Measurements from ENCODE around the gene PARP6. TPM values are rescaled to one million over a fixed set of nuclear protein-coding genes. Genes with fewer than 3 reads are reported as not detected.

The PARP6 gene
- total and polyA plus RNA-seq, 2 experiments from 2014 or later: 29.7 to 36.0 TPM

DNA sequence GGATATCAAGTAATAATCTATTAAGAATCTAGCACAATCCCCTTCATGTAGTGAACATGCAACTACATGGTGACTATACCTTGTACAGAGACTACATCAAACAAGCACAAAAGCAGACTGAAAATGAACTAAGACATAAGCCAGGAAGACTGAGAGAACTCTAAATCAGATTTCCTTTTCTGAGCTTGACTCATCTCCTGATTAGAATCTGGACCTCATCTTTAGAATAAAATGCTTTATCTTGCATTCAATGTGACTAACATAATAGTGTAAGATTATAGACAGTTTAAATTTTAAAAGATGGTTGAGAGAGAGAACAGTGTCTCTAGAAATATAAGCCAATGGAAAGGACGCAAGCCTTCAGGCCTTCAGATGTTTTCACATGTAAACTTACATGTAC is 23.8 kb downstream of the PARP6 start:
- no peak for DNase-seq
- no peak overlapping the region for H3K27ac ChIP-seq
- no peak for TF ChIP-seq EZH2phosphoT487 (IDR thresholded peaks at IDR 0.05; ENCODE audit: insufficient read depth, low read depth)
- TF ChIP-seq EZH2 (IDR thresholded peaks at IDR 0.05; ENCODE audit: insufficient read depth, poor library complexity, severe bottlenecking): no peak
- no peaks in the 10 kb centered on the region for H3K9me3 ChIP-seq (ENCODE audit: low read depth)
- WGBS, 2 experiments (ENCODE audit: low coverage in 1 of 2, low lambda C conversion rate in 2 of 2, missing lambda C conversion rate in 2 of 2): 100% methylated on average over 1 of the region's 1 CpG
- H3K9me2 ChIP-seq (ENCODE audit: insufficient read depth): no peaks in the 10 kb centered on the region
- peaks cover 62% of the 10 kb centered on the region for H3K36me3 ChIP-seq (ENCODE audit: low read depth)
- peaks cover 9% of the 10 kb centered on the region; the same call in 1 of the 2 replicates for H3F3A ChIP-seq (ENCODE audit: insufficient read depth)
- in situ Hi-C loops (cut with MboI): no loop called here
- 0 out of 2 replicates have a peak, but pooled peaks cover 7% of the 10 kb centered on the region for H3K79me2 ChIP-seq (ENCODE audit: insufficient read depth)
- no peak overlapping the region for H2AFZ ChIP-seq
- H3K9ac ChIP-seq: no peak overlapping the region
- H4K20me1 ChIP-seq (ENCODE audit: insufficient read depth): no peaks in the 10 kb centered on the region; the same call in 1 of the 2 replicates
- no peak overlapping the region for H3K4me3 ChIP-seq
- no peaks in the 10 kb centered on the region for H3K4me1 ChIP-seq (ENCODE audit: insufficient read depth)
- H3K4me2 ChIP-seq (ENCODE audit: unreplicated experiment): no peak overlapping the region
- H3K27me3 ChIP-seq (replicated peaks; ENCODE audit: insufficient read depth): no peaks in the 10 kb centered on the region

DNA sequence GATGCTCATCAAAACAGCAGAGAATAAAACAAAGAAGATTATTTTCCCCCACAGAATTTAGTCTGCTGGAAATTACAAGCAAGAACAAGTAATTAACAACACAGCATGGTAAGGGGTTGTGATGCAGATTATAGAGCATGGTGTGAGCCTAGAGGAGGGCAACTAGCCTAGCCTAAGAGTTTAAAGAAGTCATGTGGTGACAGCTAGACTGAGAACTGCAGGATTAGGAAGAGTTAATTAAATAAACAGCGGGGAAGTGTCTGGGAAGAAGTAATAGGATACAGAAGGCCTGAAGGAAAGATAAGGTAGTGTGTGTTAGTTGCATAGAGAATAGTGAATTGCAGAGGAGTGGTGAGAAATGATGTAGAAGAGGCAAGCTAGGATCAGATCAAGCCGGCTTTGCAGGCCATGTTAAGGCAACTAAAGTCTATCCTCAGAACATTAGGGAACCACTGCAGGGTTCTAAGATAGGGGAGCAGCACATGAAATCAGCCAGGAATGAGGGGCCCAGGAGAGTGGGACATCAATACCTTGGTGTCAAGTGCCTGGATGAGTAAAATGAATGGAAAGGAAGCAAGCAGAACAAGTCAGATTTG is 29.5 kb downstream of the PARP6 start:
- no peaks in the 10 kb centered on the region for H3K9me2 ChIP-seq (ENCODE audit: insufficient read depth)
- no peak overlapping the region for H2AFZ ChIP-seq
- no peaks in the 10 kb centered on the region; the same call in 1 of the 2 replicates for H4K20me1 ChIP-seq (ENCODE audit: insufficient read depth)
- H3K27ac ChIP-seq: no peak overlapping the region
- no peak overlapping the region for H3K4me2 ChIP-seq (ENCODE audit: unreplicated experiment)
- peaks cover 16% of the 10 kb centered on the region for H3F3A ChIP-seq (ENCODE audit: insufficient read depth)
- H3K4me3 ChIP-seq: no peak overlapping the region
- H3K4me1 ChIP-seq (ENCODE audit: insufficient read depth): peaks cover 9% of the 10 kb centered on the region
- no peak for TF ChIP-seq EZH2 (IDR thresholded peaks at IDR 0.05; ENCODE audit: insufficient read depth, poor library complexity, severe bottlenecking)
- no peak for TF ChIP-seq EZH2phosphoT487 (IDR thresholded peaks at IDR 0.05; ENCODE audit: insufficient read depth, low read depth)
- WGBS, 2 experiments (ENCODE audit: low coverage in 1 of 2, low lambda C conversion rate in 2 of 2, missing lambda C conversion rate in 2 of 2): 28 to 31% methylated on average over 2 of the region's 2 CpGs
- 0 out of 2 replicates have a peak, but pooled peaks cover 7% of the 10 kb centered on the region for H3K79me2 ChIP-seq (ENCODE audit: insufficient read depth)
- peaks cover 33% of the 10 kb centered on the region for H3K36me3 ChIP-seq (ENCODE audit: low read depth)
- no peaks in the 10 kb centered on the region for H3K27me3 ChIP-seq (replicated peaks; ENCODE audit: insufficient read depth)
- in situ Hi-C loops (cut with MboI): no loop called here
- DNase-seq: no peak
- H3K9me3 ChIP-seq (ENCODE audit: low read depth): no peaks in the 10 kb centered on the region
- H3K9ac ChIP-seq: no peak overlapping the region

GRCh38 chr15:72239652-72240051 is 32.7 kb downstream of the PARP6 start:
- no peaks in the 10 kb centered on the region for H3K27me3 ChIP-seq (replicated peaks; ENCODE audit: insufficient read depth)
- in situ Hi-C loops (cut with MboI): no loop called here
- no peak for DNase-seq
- TF ChIP-seq EZH2phosphoT487 (IDR thresholded peaks at IDR 0.05; ENCODE audit: insufficient read depth, low read depth) (no peak), EZH2 (IDR thresholded peaks at IDR 0.05; ENCODE audit: insufficient read depth, poor library complexity, severe bottlenecking) (no peak)
- no peak overlapping the region for H3K4me2 ChIP-seq (ENCODE audit: unreplicated experiment)
- peaks cover 26% of the 10 kb centered on the region for H3F3A ChIP-seq (ENCODE audit: insufficient read depth)
- no peak overlapping the region for H3K9ac ChIP-seq
- peaks cover 17% of the 10 kb centered on the region; the same call in 1 of the 2 replicates for H3K36me3 ChIP-seq (ENCODE audit: low read depth)
- H3K4me3 ChIP-seq: no peak overlapping the region
- H3K9me3 ChIP-seq (ENCODE audit: low read depth): no peaks in the 10 kb centered on the region
- H3K9me2 ChIP-seq (ENCODE audit: insufficient read depth): no peaks in the 10 kb centered on the region
- H2AFZ ChIP-seq: no peak overlapping the region
- peaks cover 25% of the 10 kb centered on the region for H3K4me1 ChIP-seq (ENCODE audit: insufficient read depth)
- H3K79me2 ChIP-seq (ENCODE audit: insufficient read depth): peaks cover 17% of the 10 kb centered on the region
- H3K27ac ChIP-seq: no peak overlapping the region
- no peaks in the 10 kb centered on the region; the same call in 1 of the 2 replicates for H4K20me1 ChIP-seq (ENCODE audit: insufficient read depth)

DNA sequence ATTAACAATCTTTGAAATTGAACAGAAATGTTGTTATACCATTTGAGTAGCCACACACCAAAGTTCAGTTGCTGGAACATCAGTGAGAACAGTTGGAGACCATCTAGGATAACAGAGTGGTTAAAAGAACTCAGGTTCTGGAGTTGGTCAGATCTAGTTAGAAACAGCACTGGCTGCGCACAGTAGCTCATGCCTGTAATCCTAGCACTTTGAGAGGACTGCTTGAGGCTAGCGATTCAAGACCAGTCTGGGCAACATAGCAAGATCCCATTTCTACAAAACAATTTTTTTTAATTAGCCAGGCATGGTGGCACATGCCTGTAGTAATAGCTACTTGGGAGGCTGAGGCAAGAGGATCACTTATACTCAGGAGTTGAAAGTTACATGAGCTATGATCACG is 33.8 kb downstream of the PARP6 start:
- H3K27ac ChIP-seq: peak overlapping the region; percentile 97
- no peak overlapping the region; the same call in 1 of the 2 replicates for H3K9ac ChIP-seq
- H4K20me1 ChIP-seq (ENCODE audit: insufficient read depth): no peaks in the 10 kb centered on the region
- TF ChIP-seq EZH2 (IDR thresholded peaks at IDR 0.05; ENCODE audit: insufficient read depth, poor library complexity, severe bottlenecking): no peak
- no peak overlapping the region for H3K4me3 ChIP-seq
- peaks cover 22% of the 10 kb centered on the region for H3F3A ChIP-seq (ENCODE audit: insufficient read depth)
- peaks cover 10% of the 10 kb centered on the region; the same call in 1 of the 2 replicates for H3K36me3 ChIP-seq (ENCODE audit: low read depth)
- H3K27me3 ChIP-seq (replicated peaks; ENCODE audit: insufficient read depth): no peaks in the 10 kb centered on the region
- H3K4me1 ChIP-seq (ENCODE audit: insufficient read depth): peaks cover 25% of the 10 kb centered on the region
- no peaks in the 10 kb centered on the region for H3K9me2 ChIP-seq (ENCODE audit: insufficient read depth)
- peaks cover 11% of the 10 kb centered on the region for H3K79me2 ChIP-seq (ENCODE audit: insufficient read depth)
- H2AFZ ChIP-seq: no peak overlapping the region
- DNase-seq: no peak
- in situ Hi-C loops (cut with MboI): no loop called here
- no peak overlapping the region for H3K4me2 ChIP-seq (ENCODE audit: unreplicated experiment)
- WGBS, 2 experiments (ENCODE audit: low coverage in 1 of 2, low lambda C conversion rate in 2 of 2, missing lambda C conversion rate in 2 of 2): 95 to 100% methylated on average over 3 of the region's 3 CpGs
- H3K9me3 ChIP-seq (ENCODE audit: low read depth): no peaks in the 10 kb centered on the region
